ENCODE results near the gene EHD2.

The EHD2 gene

GRCh38 chr19:47701717-47702552, 11.3 kb upstream of the EHD2 start:
- Histone ChIP-seq H3K36me3 (peaks cover 61% of the 10 kb centered on the region), H3K4me1 (ENCODE audit: control insufficient read depth in 1 of 2, insufficient read depth in 1 of 2, low read depth in 1 of 2, low read length in 1 of 2) (no peaks in the 10 kb centered on the region), H3K27ac (no peak overlapping the region), H3K4me3 (ENCODE audit: low read depth in 1 of 2, low read length in 1 of 2) (no peak overlapping the region), H3K9me3 (no peaks in the 10 kb centered on the region), H3K27me3 (peaks cover 13% of the 10 kb centered on the region)
- TF ChIP-seq CTCF (IDR thresholded peaks at IDR 0.05), result no peak

GRCh38 chr19:47702671-47703070, 10.6 kb upstream of the EHD2 start:
- no peaks in the 10 kb centered on the region for H3K4me1 ChIP-seq (ENCODE audit: control insufficient read depth in 1 of 2, insufficient read depth in 1 of 2, low read depth in 1 of 2, low read length in 1 of 2)
- H3K27ac ChIP-seq, result no peak overlapping the region
- no peak for TF ChIP-seq CTCF (IDR thresholded peaks at IDR 0.05)
- H3K4me3 ChIP-seq (ENCODE audit: low read depth in 1 of 2, low read length in 1 of 2), result no peak overlapping the region
- H3K36me3 ChIP-seq, result peaks cover 56% of the 10 kb centered on the region
- H3K27me3 ChIP-seq, result peaks cover 20% of the 10 kb centered on the region
- no peaks in the 10 kb centered on the region for H3K9me3 ChIP-seq

GRCh38 chr19:47703301-47703700, 9.9 kb upstream of the EHD2 start:
- Histone ChIP-seq H3K27me3 (peaks cover 21% of the 10 kb centered on the region), H3K4me3 (ENCODE audit: low read depth in 1 of 2, low read length in 1 of 2) (no peak overlapping the region), H3K36me3 (peaks cover 50% of the 10 kb centered on the region), H3K9me3 (no peaks in the 10 kb centered on the region), H3K27ac (no peak overlapping the region), H3K4me1 (ENCODE audit: control insufficient read depth in 1 of 2, insufficient read depth in 1 of 2, low read depth in 1 of 2, low read length in 1 of 2) (no peaks in the 10 kb centered on the region)
- no peak for TF ChIP-seq CTCF (IDR thresholded peaks at IDR 0.05)

- H3K36me3 ChIP-seq, result peaks cover 43% of the 10 kb centered on the region
- H3K27me3 ChIP-seq, result peaks cover 21% of the 10 kb centered on the region
- TF ChIP-seq CTCF (IDR thresholded peaks at IDR 0.05), result no peak
- no peaks in the 10 kb centered on the region for H3K9me3 ChIP-seq
- no peak overlapping the region for H3K27ac ChIP-seq
- no peaks in the 10 kb centered on the region for H3K4me1 ChIP-seq (ENCODE audit: control insufficient read depth in 1 of 2, insufficient read depth in 1 of 2, low read depth in 1 of 2, low read length in 1 of 2)
- no peak overlapping the region for H3K4me3 ChIP-seq (ENCODE audit: low read depth in 1 of 2, low read length in 1 of 2)
These were observed 9.2 kb upstream of the EHD2 start for GRCh38 chr19:47704024-47704423.

- TF ChIP-seq CTCF (IDR thresholded peaks at IDR 0.05), result no peak
- Histone ChIP-seq H3K4me3 (ENCODE audit: low read depth in 1 of 2, low read length in 1 of 2) (no peak overlapping the region), H3K36me3 (peaks cover 36% of the 10 kb centered on the region), H3K9me3 (no peaks in the 10 kb centered on the region), H3K27ac (no peak overlapping the region), H3K27me3 (peaks cover 21% of the 10 kb centered on the region), H3K4me1 (ENCODE audit: control insufficient read depth in 1 of 2, insufficient read depth in 1 of 2, low read depth in 1 of 2, low read length in 1 of 2) (no peaks in the 10 kb centered on the region)
These were observed 8.6 kb upstream of the EHD2 start for GRCh38 chr19:47704656-47705055.
